Measurements from ENCODE around the gene VDAC1. TPM values are rescaled to one million over a fixed set of nuclear protein-coding genes. Genes with fewer than 3 reads are reported as not detected.

VDAC1 gene
- total RNA-seq (2022) (262 and 334 TPM in 2 replicates), Bru-seq, nascent RNA (percentile 94 among the genes with signal in this experiment), BruChase-seq, experiment 1, labeled RNA remaining after a 6-hour chase (percentile 97 among the genes with signal in this experiment), BruChase-seq, experiment 2, labeled RNA remaining after a 2-hour chase (percentile 95 among the genes with signal in this experiment)
- long read RNA-seq, transcript VDAC1-201 (9 exons, 1,953 nt), result minor isoform, 12 of 854 reads
- long read RNA-seq, transcript VDAC1-205 (6 exons, 831 nt), result minor isoform, 8 of 854 reads
- long read RNA-seq, transcript VDAC1-202 (9 exons, 1,807 nt), result minor isoform, 119 of 854 reads
- long read RNA-seq, transcript VDAC1-203 (9 exons, 1,873 nt), result major isoform, 640 of 854 reads
- long read RNA-seq, partial matches to known transcripts, result 29 of 854 reads
- long read RNA-seq, other reads (novel, unspliced or antisense), result 42 of 854 reads

GRCh38 chr5:134004626-134005416 is at the start of gene VDAC1:
Gene VDAC1 (minus strand): TSS chr5:134004975. CDS start chr5:133993012, 11,963 bp downstream.
- Mint-ChIP-seq H3K36me3 (ENCODE audit: insufficient read depth, unreplicated experiment) (peaks cover 22% of the 10 kb centered on the region), H3K9me3 (ENCODE audit: unreplicated experiment) (no peaks in the 10 kb centered on the region), H3K27me3 (ENCODE audit: insufficient read depth, unreplicated experiment) (no peaks in the 10 kb centered on the region), H3K4me3 (ENCODE audit: unreplicated experiment) (peak within 1 kb of the TSS; percentile 90), H3K4me1 (ENCODE audit: insufficient read depth, unreplicated experiment) (peaks cover 39% of the 10 kb centered on the region), H3K27ac (ENCODE audit: low read depth, unreplicated experiment) (peak within 1 kb of the TSS; percentile 95)
- BruUV-seq (replicated peaks), result TSS peak; percentile 67
- peak; percentile 82 for DNase-seq (ENCODE audit: unreplicated experiment)
- CTCF ChIA-PET, result interaction anchor here (0.9 to 1.3 kb wide), 2 partner anchors 11 to 14 kb away, joined by 4 to 6 read pairs; no protein-coding TSS in a partner anchor
- POLR2A ChIA-PET, result interaction anchor here (0.6 to 4.1 kb wide), 28 partner anchors 8 to 1267 kb away, joined by 3 to 51 read pairs (median 4); partner anchors contain the start of genes AFF4, C5orf15, KIF3A and PPP2CA
- intact Hi-C loops (cut with micrococcal nuclease), result no loop called here
- no peak for TF ChIP-seq CTCF (IDR thresholded peaks at IDR 0.05; ENCODE audit: unreplicated experiment)

GRCh38 chr5:134053840-134054338 is 49.1 kb upstream of the VDAC1 start:
- TF ChIP-seq CTCF (IDR thresholded peaks at IDR 0.05; ENCODE audit: unreplicated experiment), result no peak
- DNase-seq (ENCODE audit: unreplicated experiment), result peak; percentile 53
- Mint-ChIP-seq H3K27me3 (ENCODE audit: insufficient read depth, unreplicated experiment) (no peaks in the 10 kb centered on the region), H3K36me3 (ENCODE audit: insufficient read depth, unreplicated experiment) (no peaks in the 10 kb centered on the region), H3K4me1 (ENCODE audit: insufficient read depth, unreplicated experiment) (peaks cover 38% of the 10 kb centered on the region), H3K4me3 (ENCODE audit: unreplicated experiment) (no peak overlapping the region), H3K27ac (ENCODE audit: low read depth, unreplicated experiment) (peak overlapping the region; percentile 46), H3K9me3 (ENCODE audit: unreplicated experiment) (no peaks in the 10 kb centered on the region)
- no TSS peak for BruUV-seq (replicated peaks)
- ChIA-PET POLR2A (interaction anchor here (1.0 to 1.4 kb wide), 2 partner anchors 14 to 50 kb away, joined by 3 to 7 read pairs; no protein-coding TSS in a partner anchor), CTCF (interaction anchor here (0.5 to 25.6 kb wide), 4 partner anchors 10 to 752 kb away, joined by 3 to 867 read pairs (median 19); no protein-coding TSS in a partner anchor)
- intact Hi-C loops (cut with micrococcal nuclease), result no loop called here

GRCh38 chr5:134053314-134053839 is 48.6 kb upstream of the VDAC1 start:
- H3K4me1 Mint-ChIP-seq (ENCODE audit: insufficient read depth, unreplicated experiment), result peaks cover 33% of the 10 kb centered on the region
- DNase-seq (ENCODE audit: unreplicated experiment), result no peak
- ChIA-PET CTCF (interaction anchor here (0.5 to 25.6 kb wide), 7 partner anchors 10 to 752 kb away, joined by 3 to 867 read pairs (median 7); no protein-coding TSS in a partner anchor), POLR2A (interaction anchor here (1.0 to 1.4 kb wide), 2 partner anchors 13 to 50 kb away, joined by 3 to 7 read pairs; no protein-coding TSS in a partner anchor)
- no peaks in the 10 kb centered on the region for H3K9me3 Mint-ChIP-seq (ENCODE audit: unreplicated experiment)
- intact Hi-C loops (cut with micrococcal nuclease), result no loop called here
- no peak for TF ChIP-seq CTCF (IDR thresholded peaks at IDR 0.05; ENCODE audit: unreplicated experiment)
- no peak overlapping the region for H3K27ac Mint-ChIP-seq (ENCODE audit: low read depth, unreplicated experiment)
- H3K4me3 Mint-ChIP-seq (ENCODE audit: unreplicated experiment), result no peak overlapping the region
- no TSS peak for BruUV-seq (replicated peaks)
- H3K36me3 Mint-ChIP-seq (ENCODE audit: insufficient read depth, unreplicated experiment), result no peaks in the 10 kb centered on the region
- no peaks in the 10 kb centered on the region for H3K27me3 Mint-ChIP-seq (ENCODE audit: insufficient read depth, unreplicated experiment)
